ENCODE data around the gene PHACTR4. TPM values are rescaled to one million over a fixed set of nuclear protein-coding genes. Genes with fewer than 3 reads are reported as not detected.
"Not testable (repeated sequence)": the region's sequence is repeated elsewhere in the genome, so short reads cannot be mapped to it uniquely, and the experiment has no call there.

Gene PHACTR4
- polyA plus RNA-seq, 1 donor, result 30.0 TPM

- no peak for DNase-seq
Observed at GRCh38 chr1:28371010-28371377, 1.5 kb downstream of the PHACTR4 start.

- not testable (repeated sequence) for DNase-seq
Observed at GRCh38 chr1:28373450-28373849, 3.9 kb downstream of the PHACTR4 start.

- DNase-seq, result no peak
Observed at GRCh38 chr1:28374297-28374696, 4.8 kb downstream of the PHACTR4 start.

- not testable (repeated sequence) for DNase-seq
Observed at GRCh38 chr1:28375598-28375997, 6.1 kb downstream of the PHACTR4 start.

GRCh38 chr1:28376195-28376594 is 6.7 kb downstream of the PHACTR4 start:
- DNase-seq, result not testable (repeated sequence)

GRCh38 chr1:28378906-28379305 is 9.4 kb downstream of the PHACTR4 start:
- DNase-seq, result no peak

- no peak for DNase-seq
Observed at GRCh38 chr1:28380394-28380793, 10.9 kb downstream of the PHACTR4 start.

GRCh38 chr1:28383785-28384184 is 14.2 kb downstream of the PHACTR4 start:
- DNase-seq, result not testable (repeated sequence)

- DNase-seq, result no peak
Observed at GRCh38 chr1:28392027-28392652, 22.6 kb downstream of the PHACTR4 start.

GRCh38 chr1:28394136-28394535 is 24.6 kb downstream of the PHACTR4 start:
- no peak for DNase-seq

GRCh38 chr1:28395181-28395580 is 25.6 kb downstream of the PHACTR4 start:
- no peak for DNase-seq

GRCh38 chr1:28401760-28402159 is 32.2 kb downstream of the PHACTR4 start:
- DNase-seq, result no peak

GRCh38 chr1:28409090-28409489 is 39.5 kb downstream of the PHACTR4 start:
- DNase-seq, result no peak

GRCh38 chr1:28411656-28412055 is 42.1 kb downstream of the PHACTR4 start:
- no peak for DNase-seq

- no peak for DNase-seq
Observed at GRCh38 chr1:28412731-28413130, 43.2 kb downstream of the PHACTR4 start.

GRCh38 chr1:28416509-28417194 is 47.1 kb downstream of the PHACTR4 start:
- no peak for DNase-seq

- DNase-seq, result no peak
Observed at GRCh38 chr1:28417441-28417922, 47.9 kb downstream of the PHACTR4 start.

GRCh38 chr1:28417926-28418637 is 48.5 kb downstream of the PHACTR4 start:
- no peak for DNase-seq

GRCh38 chr1:28421744-28422143 is 52.2 kb downstream of the PHACTR4 start:
- no peak for DNase-seq

GRCh38 chr1:28426831-28427230 is 57.3 kb downstream of the PHACTR4 start:
- no peak for DNase-seq

- DNase-seq, result no peak
Observed at GRCh38 chr1:28428012-28428411, 58.5 kb downstream of the PHACTR4 start.

GRCh38 chr1:28428990-28429520 is 59.5 kb downstream of the PHACTR4 start:
- no peak for DNase-seq

GRCh38 chr1:28436211-28436769 is 66.8 kb downstream of the PHACTR4 start:
- no peak for DNase-seq
